Subcutaneous adipose tissue (tissue), 4 donors: Measurements from ENCODE around the gene TMEM255B. TPM values are rescaled to one million over a fixed set of nuclear protein-coding genes. Genes with fewer than 3 reads are reported as not detected.

Source experiments
- CTCF ChIP-seq: fragments of 450-650 bp; IDR thresholded peaks from one replicate; pipeline ENCODE4 v1.5.1; 2016; ENCODE audit warnings: low read depth, mild to moderate bottlenecking, control low read depth, antibody characterized with exemption, moderate library complexity
- total RNA-seq, 4 donors: library from RNA; depleted of rRNA; stranded (reverse); fragments of >200 nt; gene quantifications; one replicate each; pipeline ENCODE4 v1.1.0, GENCODE V29; 2016

TMEM255B gene
- total RNA-seq, 4 donors from 2014 or later, result 1.5 to 19.2 (median 5.2) TPM

GRCh38 chr13:113739527-113740285, 19.3 kb upstream of the TMEM255B start:
- TF ChIP-seq CTCF, result no peak

GRCh38 chr13:113740286-113740556, 18.8 kb upstream of the TMEM255B start:
- no peak for TF ChIP-seq CTCF

GRCh38 chr13:113740661-113741060, 18.4 kb upstream of the TMEM255B start:
- no peak for TF ChIP-seq CTCF

GRCh38 chr13:113741191-113741668, 17.8 kb upstream of the TMEM255B start:
- TF ChIP-seq CTCF, result no peak

- no peak for TF ChIP-seq CTCF
Observed at GRCh38 chr13:113742000-113742441, 17.0 kb upstream of the TMEM255B start.

GRCh38 chr13:113742445-113743120, 16.4 kb upstream of the TMEM255B start:
- TF ChIP-seq CTCF, result no peak

GRCh38 chr13:113743366-113744195, 15.4 kb upstream of the TMEM255B start:
- no peak for TF ChIP-seq CTCF
